Measurements from ENCODE around the gene CDH13.

Gene CDH13

DNA sequence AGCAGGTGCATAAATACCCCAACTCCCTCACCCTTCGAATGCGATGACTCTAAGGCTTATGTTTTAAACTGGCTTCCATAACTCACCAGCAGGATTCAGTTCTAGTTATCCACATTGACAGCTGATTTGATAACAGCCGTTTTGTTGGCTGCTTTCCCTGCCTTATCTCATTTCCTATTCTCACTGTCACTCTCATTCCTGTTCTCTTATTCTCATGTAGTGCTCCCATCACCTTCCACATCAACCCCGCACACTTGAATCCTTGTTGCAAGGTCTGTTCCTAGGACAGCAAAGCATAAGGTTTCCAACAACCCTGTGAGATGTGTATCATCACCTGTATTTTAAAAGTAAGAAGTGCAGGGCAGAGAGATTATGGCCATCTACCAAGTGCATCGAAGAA is 344.4 kb downstream of the CDH13 start:
- Histone ChIP-seq H3K27ac (ENCODE audit: low read length) (no peak overlapping the region), H3K4me3 (ENCODE audit: low read depth in 1 of 2, low read length in 2 of 2) (no peak overlapping the region), H3K36me3 (ENCODE audit: insufficient read depth, low read length) (no peaks in the 10 kb centered on the region), H3K4me1 (ENCODE audit: insufficient read depth, low read length) (no peaks in the 10 kb centered on the region), H3K4me2 (ENCODE audit: insufficient read depth, low read length) (no peak overlapping the region), H2AFZ (ENCODE audit: low read depth, low read length) (no peak overlapping the region), H3K27me3 (ENCODE audit: insufficient read depth, low read length, poor library complexity) (no peaks in the 10 kb centered on the region), H3K9ac (ENCODE audit: low read depth, low read length) (no peak overlapping the region), H3K79me2 (ENCODE audit: insufficient read depth, low read length) (no peaks in the 10 kb centered on the region), H4K20me1 (ENCODE audit: insufficient read depth, low read length) (no peaks in the 10 kb centered on the region), H3K9me3 (ENCODE audit: insufficient read depth, low read length, severe bottlenecking) (peaks cover 2% of the 10 kb centered on the region)
- ATAC-seq (ENCODE audit: insufficient read depth, low read depth): no peak
- no peak for DNase-seq
- TF ChIP-seq, protein P1, sequence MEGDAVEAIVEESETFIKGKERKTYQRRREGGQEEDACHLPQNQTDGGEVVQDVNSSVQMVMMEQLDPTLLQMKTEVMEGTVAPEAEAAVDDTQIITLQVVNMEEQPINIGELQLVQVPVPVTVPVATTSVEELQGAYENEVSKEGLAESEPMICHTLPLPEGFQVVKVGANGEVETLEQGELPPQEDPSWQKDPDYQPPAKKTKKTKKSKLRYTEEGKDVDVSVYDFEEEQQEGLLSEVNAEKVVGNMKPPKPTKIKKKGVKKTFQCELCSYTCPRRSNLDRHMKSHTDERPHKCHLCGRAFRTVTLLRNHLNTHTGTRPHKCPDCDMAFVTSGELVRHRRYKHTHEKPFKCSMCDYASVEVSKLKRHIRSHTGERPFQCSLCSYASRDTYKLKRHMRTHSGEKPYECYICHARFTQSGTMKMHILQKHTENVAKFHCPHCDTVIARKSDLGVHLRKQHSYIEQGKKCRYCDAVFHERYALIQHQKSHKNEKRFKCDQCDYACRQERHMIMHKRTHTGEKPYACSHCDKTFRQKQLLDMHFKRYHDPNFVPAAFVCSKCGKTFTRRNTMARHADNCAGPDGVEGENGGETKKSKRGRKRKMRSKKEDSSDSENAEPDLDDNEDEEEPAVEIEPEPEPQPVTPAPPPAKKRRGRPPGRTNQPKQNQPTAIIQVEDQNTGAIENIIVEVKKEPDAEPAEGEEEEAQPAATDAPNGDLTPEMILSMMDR (IDR thresholded peaks at IDR 0.05; ENCODE audit: borderline replicate concordance, extremely low read depth, low read length, poor library complexity, severe bottlenecking): no peak
- no peak for TF ChIP-seq EZH2 (IDR thresholded peaks at IDR 0.05; ENCODE audit: borderline replicate concordance, low read depth, low read length, severe bottlenecking)

DNA sequence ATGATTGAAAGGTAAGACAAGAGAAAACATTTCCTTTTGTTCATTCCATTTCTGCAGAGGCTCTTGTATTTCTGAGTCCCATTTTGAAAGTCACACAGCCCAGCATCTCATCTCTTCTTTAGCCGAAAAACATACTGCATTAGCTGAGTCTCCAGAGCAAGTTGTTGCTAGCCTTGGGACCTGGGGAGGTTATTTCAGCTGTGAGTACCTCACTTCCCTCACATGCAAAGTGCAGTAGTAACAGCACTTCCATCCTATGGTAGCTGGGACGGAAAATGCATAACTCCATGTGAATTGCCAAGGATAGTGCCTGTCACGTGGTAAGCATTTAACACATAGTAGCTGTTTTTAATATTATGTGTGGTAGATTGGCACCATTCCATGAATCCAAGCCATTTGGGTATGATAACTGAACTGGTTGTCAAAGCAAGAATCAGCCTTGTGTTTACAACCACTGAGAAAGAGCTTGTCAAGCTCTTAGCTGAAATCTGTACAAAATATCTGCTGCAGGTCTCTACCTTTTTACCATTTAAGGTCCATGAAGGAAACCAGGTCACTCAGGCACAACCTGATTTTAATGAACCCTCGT is 345.7 kb downstream of the CDH13 start:
- TF ChIP-seq, protein P1 (IDR thresholded peaks at IDR 0.05; ENCODE audit: borderline replicate concordance, extremely low read depth, low read length, poor library complexity, severe bottlenecking): no peak
- no peak for TF ChIP-seq EZH2 (IDR thresholded peaks at IDR 0.05; ENCODE audit: borderline replicate concordance, low read depth, low read length, severe bottlenecking)
- Histone ChIP-seq H4K20me1 (ENCODE audit: insufficient read depth, low read length) (no peaks in the 10 kb centered on the region), H3K9me3 (ENCODE audit: insufficient read depth, low read length, severe bottlenecking) (peaks cover 2% of the 10 kb centered on the region), H2AFZ (ENCODE audit: low read depth, low read length) (no peak overlapping the region), H3K79me2 (ENCODE audit: insufficient read depth, low read length) (no peaks in the 10 kb centered on the region), H3K27me3 (ENCODE audit: insufficient read depth, low read length, poor library complexity) (no peaks in the 10 kb centered on the region), H3K27ac (ENCODE audit: low read length) (no peak overlapping the region), H3K4me3 (ENCODE audit: low read depth in 1 of 2, low read length in 2 of 2) (no peak overlapping the region), H3K4me1 (ENCODE audit: insufficient read depth, low read length) (no peaks in the 10 kb centered on the region), H3K9ac (ENCODE audit: low read depth, low read length) (no peak overlapping the region), H3K36me3 (ENCODE audit: insufficient read depth, low read length) (no peaks in the 10 kb centered on the region), H3K4me2 (ENCODE audit: insufficient read depth, low read length) (no peak overlapping the region)
- DNase-seq: no peak
- ATAC-seq (ENCODE audit: insufficient read depth, low read depth): no peak

DNA sequence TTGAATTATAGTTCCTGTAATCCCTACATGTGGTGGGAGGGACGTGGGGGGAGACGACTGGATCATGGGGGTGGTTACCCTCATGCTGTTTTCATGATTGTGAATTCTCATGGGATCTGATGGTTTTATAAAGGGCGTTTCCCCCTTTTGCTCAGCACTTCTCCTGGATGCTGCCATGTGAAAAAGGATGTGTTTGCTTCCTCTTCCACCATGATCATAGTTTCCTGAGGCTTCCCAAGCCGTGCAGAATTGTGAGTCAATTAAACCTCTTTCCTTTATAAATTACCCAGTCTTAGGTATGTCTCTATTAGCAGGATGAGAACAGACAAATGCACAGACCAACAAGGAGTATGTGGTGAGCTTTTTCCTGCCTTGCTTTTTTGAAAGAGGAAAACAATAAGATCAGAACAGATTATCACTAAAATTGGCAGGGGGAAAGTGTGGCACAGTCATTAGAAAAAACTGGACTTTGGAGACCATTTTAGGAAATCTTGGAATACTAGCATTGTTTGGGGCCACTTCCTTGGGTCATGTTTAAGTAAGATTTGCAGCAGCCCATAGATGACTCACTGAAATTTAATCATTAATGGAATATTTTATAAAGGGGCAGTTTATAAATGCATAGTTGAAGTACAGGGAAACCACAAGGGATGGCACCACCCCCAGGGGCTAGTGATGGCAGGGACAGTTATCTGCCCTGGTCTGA is 352.8 kb downstream of the CDH13 start:
- no peak for DNase-seq
- Histone ChIP-seq H3K79me2 (ENCODE audit: insufficient read depth, low read length) (no peaks in the 10 kb centered on the region), H3K27ac (ENCODE audit: low read length) (no peak overlapping the region), H4K20me1 (ENCODE audit: insufficient read depth, low read length) (no peaks in the 10 kb centered on the region), H3K4me1 (ENCODE audit: insufficient read depth, low read length) (no peaks in the 10 kb centered on the region), H3K4me3 (ENCODE audit: low read depth in 1 of 2, low read length in 2 of 2) (no peak overlapping the region), H3K9me3 (ENCODE audit: insufficient read depth, low read length, severe bottlenecking) (no peaks in the 10 kb centered on the region), H3K9ac (ENCODE audit: low read depth, low read length) (no peak overlapping the region), H3K36me3 (ENCODE audit: insufficient read depth, low read length) (no peaks in the 10 kb centered on the region), H3K4me2 (ENCODE audit: insufficient read depth, low read length) (no peak overlapping the region), H3K27me3 (ENCODE audit: insufficient read depth, low read length, poor library complexity) (no peaks in the 10 kb centered on the region), H2AFZ (ENCODE audit: low read depth, low read length) (no peak overlapping the region)
- ATAC-seq (ENCODE audit: insufficient read depth, low read depth): no peak
- TF ChIP-seq, protein P1 (IDR thresholded peaks at IDR 0.05; ENCODE audit: borderline replicate concordance, extremely low read depth, low read length, poor library complexity, severe bottlenecking): no peak
- no peak for TF ChIP-seq EZH2 (IDR thresholded peaks at IDR 0.05; ENCODE audit: borderline replicate concordance, low read depth, low read length, severe bottlenecking)
